Neural progenitor cell (in vitro differentiated cells): ENCODE measurements around the gene PXDN. TPM values are rescaled to one million over a fixed set of nuclear protein-coding genes. Genes with fewer than 3 reads are reported as not detected.
A peak's percentile ranks its signal among the peaks of the same experiment; 100 is the strongest.

Experiments
- DNase-seq: peaks from one replicate; pipeline ENCODE4 v3.0.0-alpha.2; 2016; ENCODE audit warnings: low spot score
- H2AFZ ChIP-seq: fragments of 200-600 bp; sonication (generic); replicated peaks from 2 replicates; pipeline ENCODE4 v1.6.1; 2016; ENCODE audit warnings: antibody characterized with exemption
- H3F3A ChIP-seq: fragments of 200-600 bp; sonication (generic); 2 replicates; pipeline ENCODE4 v1.6.1; 2016; ENCODE audit warnings: antibody characterized with exemption, low read depth
- H3K27ac ChIP-seq: fragments of 200-600 bp; sonication (generic); 2 replicates; pipeline ENCODE4 v1.5.1; 2016; ENCODE audit warnings: mild to moderate bottlenecking
- H3K27me3 ChIP-seq: fragments of 200-600 bp; sonication (generic); 2 replicates; pipeline ENCODE4 v1.6.1; 2016; ENCODE audit warnings: mild to moderate bottlenecking, moderate library complexity
- H3K36me3 ChIP-seq: fragments of 200-600 bp; sonication (generic); 2 replicates; pipeline ENCODE4 v1.5.1; 2016
- H3K4me1 ChIP-seq: fragments of 200-600 bp; sonication (generic); 2 replicates; pipeline ENCODE4 v1.6.1; 2016; ENCODE audit warnings: mixed run types
- H3K4me2 ChIP-seq: fragments of 200-600 bp; sonication (generic); 2 replicates; pipeline ENCODE4 v1.6.1; 2016
- H3K4me3 ChIP-seq: fragments of 200-600 bp; sonication (generic); 2 replicates; pipeline ENCODE4 v1.5.1; 2016
- H3K79me2 ChIP-seq: fragments of 200-600 bp; sonication (generic); 2 replicates; pipeline ENCODE4 v1.6.1; 2016; ENCODE audit warnings: low read depth
- H3K9ac ChIP-seq: fragments of 200-600 bp; sonication (generic); 2 replicates; pipeline ENCODE4 v1.6.1; 2016
- H3K9me3 ChIP-seq: fragments of 200-600 bp; sonication (generic); 2 replicates; pipeline ENCODE4 v1.5.1; 2016; ENCODE audit warnings: low read depth
- H4K20me1 ChIP-seq: fragments of 200-600 bp; sonication (generic); 2 replicates; pipeline ENCODE4 v1.6.1; 2016; ENCODE audit warnings: low read depth
- H3K27ac Mint-ChIP-seq: 3 replicates; pipeline ENCODE4 v1.8.0; 2021; ENCODE audit warnings: mixed read lengths
- H3K27me3 Mint-ChIP-seq: 2 replicates; pipeline ENCODE4 v1.8.0; 2022; ENCODE audit warnings: low read depth, mild to moderate bottlenecking, inconsistent platforms, moderate library complexity, mixed read lengths; ENCODE audit not compliant: insufficient read depth
- H3K36me3 Mint-ChIP-seq: 3 replicates; pipeline ENCODE4 v1.8.0; 2021; ENCODE audit warnings: mixed read lengths
- H3K4me1 Mint-ChIP-seq: 3 replicates; pipeline ENCODE4 v1.8.0; 2021; ENCODE audit warnings: mixed read lengths
- H3K4me3 Mint-ChIP-seq: 3 replicates; pipeline ENCODE4 v1.8.0; 2021; ENCODE audit warnings: mild to moderate bottlenecking, moderate library complexity, mixed read lengths
- H3K9me3 Mint-ChIP-seq: 3 replicates; pipeline ENCODE4 v1.8.0; 2020; ENCODE audit warnings: mixed read lengths
- CTCF ChIP-seq: fragments of 200-600 bp; sonication (generic); IDR thresholded peaks from 2 replicates; pipeline ENCODE4 v1.5.1; 2017; ENCODE audit warnings: antibody characterized with exemption, mild to moderate bottlenecking
- EZH2 ChIP-seq: fragments of 200-600 bp; sonication (generic); IDR thresholded peaks from 2 replicates; pipeline ENCODE4 v1.6.1; 2017; ENCODE audit warnings: antibody characterized with exemption, mild to moderate bottlenecking, moderate library complexity
- EZH2phosphoT487 ChIP-seq: fragments of 200-600 bp; sonication (generic); IDR thresholded peaks from 2 replicates; pipeline ENCODE4 v1.6.1; 2017; ENCODE audit warnings: antibody characterized with exemption
- total RNA-seq: library from RNA; depleted of rRNA; stranded (reverse); fragments of >200 nt; gene quantifications from 2 replicates; pipeline ENCODE4 v1.2.3, GENCODE V29; 2015; ENCODE audit warnings: low replicate concordance

The PXDN gene
- total RNA-seq, 1 donor from 2014 or later = 118 TPM

GRCh38 chr2:1617425-1618021 is 126.8 kb downstream of the PXDN start:
- peaks cover 18% of the 10 kb centered on the region for H3K4me1 ChIP-seq
- peaks cover 9% of the 10 kb centered on the region for H3K4me1 Mint-ChIP-seq
- no peaks in the 10 kb centered on the region for H3K9me3 ChIP-seq
- H3K36me3 ChIP-seq = no peaks in the 10 kb centered on the region
- H3K9ac ChIP-seq = no peak overlapping the region
- no peak overlapping the region for H2AFZ ChIP-seq
- no peaks in the 10 kb centered on the region for H4K20me1 ChIP-seq
- no peak overlapping the region for H3K27ac Mint-ChIP-seq
- no peak overlapping the region for H3K27ac ChIP-seq
- peaks cover 9% of the 10 kb centered on the region for H3K9me3 Mint-ChIP-seq
- TF ChIP-seq CTCF = no peak
- TF ChIP-seq EZH2 = no peak
- TF ChIP-seq EZH2phosphoT487 = no peak
- peaks cover 4% of the 10 kb centered on the region for H3K27me3 Mint-ChIP-seq
- H3K36me3 Mint-ChIP-seq = peaks cover under 1% of the 10 kb centered on the region
- H3F3A ChIP-seq = no peaks in the 10 kb centered on the region
- H3K4me3 Mint-ChIP-seq = no peak overlapping the region
- no peak for DNase-seq
- H3K79me2 ChIP-seq = no peaks in the 10 kb centered on the region
- no peak overlapping the region for H3K4me3 ChIP-seq
- H3K27me3 ChIP-seq = no peaks in the 10 kb centered on the region
- no peak overlapping the region for H3K4me2 ChIP-seq

GRCh38 chr2:1614564-1614963 is 129.8 kb downstream of the PXDN start:
- H3K4me1 ChIP-seq = peaks cover 18% of the 10 kb centered on the region
- no peak for TF ChIP-seq EZH2
- Mint-ChIP-seq H3K36me3 (peaks cover 2% of the 10 kb centered on the region), H3K9me3 (peaks cover 3% of the 10 kb centered on the region), H3K27me3 (peaks cover 8% of the 10 kb centered on the region), H3K27ac (no peak overlapping the region), H3K4me3 (no peak overlapping the region), H3K4me1 (peaks cover 19% of the 10 kb centered on the region)
- no peaks in the 10 kb centered on the region for H3F3A ChIP-seq
- no peak overlapping the region for H3K4me3 ChIP-seq
- H2AFZ ChIP-seq = no peak overlapping the region
- DNase-seq = no peak
- no peak overlapping the region for H3K4me2 ChIP-seq
- H4K20me1 ChIP-seq = no peaks in the 10 kb centered on the region
- no peaks in the 10 kb centered on the region for H3K27me3 ChIP-seq
- H3K9me3 ChIP-seq = no peaks in the 10 kb centered on the region
- H3K79me2 ChIP-seq = no peaks in the 10 kb centered on the region
- no peaks in the 10 kb centered on the region for H3K36me3 ChIP-seq
- H3K9ac ChIP-seq = no peak overlapping the region
- no peak overlapping the region for H3K27ac ChIP-seq

- H3K4me2 ChIP-seq = no peak overlapping the region
- peaks cover 8% of the 10 kb centered on the region for H3K27me3 Mint-ChIP-seq
- no peaks in the 10 kb centered on the region for H4K20me1 ChIP-seq
- H3K27ac Mint-ChIP-seq = peak overlapping the region; percentile 28
- H3K4me3 ChIP-seq = no peak overlapping the region
- H3K36me3 ChIP-seq = no peaks in the 10 kb centered on the region
- H3K27me3 ChIP-seq = no peaks in the 10 kb centered on the region
- H2AFZ ChIP-seq = no peak overlapping the region
- H3K9ac ChIP-seq = no peak overlapping the region
- no peaks in the 10 kb centered on the region for H3F3A ChIP-seq
- no peak for TF ChIP-seq CTCF
- no peak for TF ChIP-seq EZH2phosphoT487
- no peak for TF ChIP-seq EZH2
- H3K4me3 Mint-ChIP-seq = no peak overlapping the region
- H3K36me3 Mint-ChIP-seq = peaks cover 2% of the 10 kb centered on the region
- H3K4me1 ChIP-seq = peaks cover 18% of the 10 kb centered on the region
- no peaks in the 10 kb centered on the region for H3K9me3 ChIP-seq
- DNase-seq = no peak
- peaks cover 3% of the 10 kb centered on the region for H3K9me3 Mint-ChIP-seq
- no peak overlapping the region for H3K27ac ChIP-seq
- H3K4me1 Mint-ChIP-seq = peaks cover 24% of the 10 kb centered on the region
- no peaks in the 10 kb centered on the region for H3K79me2 ChIP-seq
Measured at GRCh38 chr2:1613731-1614354, 130.5 kb downstream of the PXDN start.

GRCh38 chr2:1613078-1613445 is 131.3 kb downstream of the PXDN start:
- TF ChIP-seq EZH2 (no peak), CTCF (no peak), EZH2phosphoT487 (no peak)
- Histone ChIP-seq H3K9me3 (no peaks in the 10 kb centered on the region), H3K9ac (no peak overlapping the region), H3K27ac (no peak overlapping the region), H3K4me3 (no peak overlapping the region), H3F3A (no peaks in the 10 kb centered on the region), H4K20me1 (no peaks in the 10 kb centered on the region), H3K4me2 (no peak overlapping the region), H3K4me1 (peaks cover 18% of the 10 kb centered on the region), H2AFZ (no peak overlapping the region), H3K36me3 (no peaks in the 10 kb centered on the region), H3K27me3 (no peaks in the 10 kb centered on the region), H3K79me2 (no peaks in the 10 kb centered on the region)
- Mint-ChIP-seq H3K27ac (no peak overlapping the region), H3K27me3 (peaks cover 8% of the 10 kb centered on the region), H3K36me3 (peaks cover 2% of the 10 kb centered on the region), H3K9me3 (peaks cover 3% of the 10 kb centered on the region), H3K4me1 (peaks cover 24% of the 10 kb centered on the region), H3K4me3 (no peak overlapping the region)
- DNase-seq = no peak
